Adipocyte (in vitro differentiated cells): ENCODE measurements around the gene CAPN1.
"Not testable (repeated sequence)": the region's sequence is repeated elsewhere in the genome, so short reads cannot be mapped to it uniquely, and the experiment has no call there.

ENCODE experiments used
- DNase-seq: peaks from one replicate; pipeline ENCODE4 v3.0.0-alpha.2; 2015; ENCODE audit warnings: low read depth
- H3K27me3 ChIP-seq: replicated peaks from 2 replicates; pipeline ENCODE4 v1.7.0; 2013; ENCODE audit warnings: mild to moderate bottlenecking, low read length, moderate library complexity; ENCODE audit not compliant: control insufficient read depth, insufficient read depth
- H3K36me3 ChIP-seq: 2 replicates; pipeline ENCODE4 v1.7.0; 2013; ENCODE audit warnings: low read length, mild to moderate bottlenecking, moderate library complexity; ENCODE audit not compliant: control insufficient read depth, insufficient read depth, severe bottlenecking
- H3K4me1 ChIP-seq: 2 replicates; pipeline ENCODE4 v1.7.0; 2013; ENCODE audit warnings: mild to moderate bottlenecking, low read length, moderate library complexity; ENCODE audit not compliant: control insufficient read depth, insufficient read depth
- H3K4me3 ChIP-seq: 2 replicates; pipeline ENCODE4 v1.7.0; 2013; ENCODE audit warnings: mild to moderate bottlenecking, low read length, moderate library complexity
- H3K9ac ChIP-seq: 2 replicates; pipeline ENCODE4 v1.7.0; 2013; ENCODE audit warnings: mild to moderate bottlenecking, low read length, moderate library complexity
- H3K9me3 ChIP-seq: 2 replicates; pipeline ENCODE4 v1.7.0; 2013; ENCODE audit warnings: mild to moderate bottlenecking, low read length, moderate library complexity; ENCODE audit not compliant: control insufficient read depth

Gene CAPN1

DNA sequence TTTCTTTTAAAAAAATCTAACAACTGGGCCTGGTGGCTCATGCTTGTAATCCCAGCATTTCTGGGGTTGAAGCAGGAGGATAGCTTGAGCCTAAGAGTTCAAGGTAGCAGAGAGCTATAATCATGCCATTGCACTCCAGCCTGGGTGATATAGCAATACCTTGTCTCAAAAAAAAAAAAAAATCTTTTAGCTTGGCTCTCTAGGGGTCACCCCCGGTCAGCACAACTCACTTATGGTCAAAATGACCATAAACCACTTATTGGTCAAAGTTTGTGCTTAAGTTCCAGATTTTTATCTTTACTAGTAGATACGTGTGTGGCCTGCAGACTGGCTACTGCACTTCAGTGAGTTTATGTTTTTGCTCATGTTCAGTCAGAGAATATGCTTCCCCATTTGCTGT lies 18.0 kb upstream of the CAPN1 start:
- Histone ChIP-seq H3K4me3 (no peak overlapping the region), H3K36me3 (no peaks in the 10 kb centered on the region), H3K4me1 (peaks cover 9% of the 10 kb centered on the region), H3K9me3 (no peaks in the 10 kb centered on the region), H3K9ac (no peak overlapping the region), H3K27me3 (no peaks in the 10 kb centered on the region)
- DNase-seq, result no peak

DNA sequence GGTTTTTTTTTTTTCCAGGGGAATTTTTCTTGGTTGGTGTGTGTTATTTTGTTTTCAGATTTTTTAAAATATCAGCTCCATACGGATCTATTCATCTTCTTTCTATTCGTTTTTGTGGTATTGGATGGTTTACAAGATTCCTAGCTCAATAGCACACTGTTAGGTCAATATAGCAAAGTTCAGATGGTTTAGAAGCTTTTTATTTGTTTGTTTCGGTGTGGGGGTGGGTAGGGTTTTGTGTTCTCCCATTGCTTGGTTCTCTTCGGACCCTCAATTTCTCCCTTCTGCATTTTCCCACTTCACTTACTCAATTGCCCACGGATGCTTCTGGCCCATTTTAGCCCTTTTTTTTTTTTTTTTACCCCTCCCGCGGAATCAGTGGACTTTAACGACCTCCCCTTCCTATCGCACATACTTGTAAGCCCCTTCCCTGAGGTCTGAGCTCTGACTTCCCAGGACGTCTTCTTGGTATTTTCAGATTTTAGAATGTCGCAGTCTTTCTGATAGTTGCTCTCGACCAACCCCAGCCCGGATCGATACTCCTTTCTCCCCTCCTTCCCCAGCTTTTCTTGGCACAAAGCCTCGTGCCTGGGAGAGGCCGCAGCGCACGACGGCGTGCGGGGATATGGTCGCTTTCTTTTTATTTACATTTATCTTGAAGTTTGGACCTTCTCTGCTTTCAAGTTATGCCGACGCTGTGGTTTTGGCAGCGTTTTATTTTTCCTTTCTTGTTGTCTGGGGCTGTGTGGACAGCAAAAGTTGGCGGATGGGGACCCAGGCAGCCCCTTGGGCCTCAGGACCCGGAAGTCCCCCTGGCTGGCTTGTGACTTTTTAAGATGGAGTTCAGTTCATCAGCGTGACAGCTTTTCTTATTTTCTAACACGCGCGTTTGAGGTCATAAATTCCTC lies 16.1 kb upstream of the CAPN1 start:
- no peak for DNase-seq
- peak overlapping the region; percentile 66 for H3K9ac ChIP-seq
- no peaks in the 10 kb centered on the region for H3K27me3 ChIP-seq
- peaks cover 9% of the 10 kb centered on the region for H3K4me1 ChIP-seq
- no peaks in the 10 kb centered on the region for H3K36me3 ChIP-seq
- no peaks in the 10 kb centered on the region for H3K9me3 ChIP-seq
- H3K4me3 ChIP-seq, result peak overlapping the region; percentile 68

DNA sequence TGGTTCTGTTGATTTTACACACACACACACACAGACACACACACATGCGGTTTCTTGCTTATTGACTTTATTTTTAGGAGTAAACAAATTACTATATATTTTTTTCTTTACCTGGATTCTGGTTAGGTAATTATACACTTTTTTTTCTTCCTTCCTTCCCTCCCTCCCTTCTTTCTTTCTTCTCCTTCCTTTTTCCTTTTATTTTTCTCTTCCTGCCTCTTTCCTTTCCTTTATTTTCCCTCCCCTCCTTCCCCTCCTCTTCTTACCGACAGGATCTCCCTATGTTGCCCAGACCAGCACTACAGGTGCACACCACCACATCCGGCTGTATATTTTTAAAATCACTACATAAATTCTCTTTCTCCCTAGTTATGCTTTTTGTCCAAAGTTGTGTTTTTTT lies 14.8 kb upstream of the CAPN1 start:
- no peak for DNase-seq
- H3K4me3 ChIP-seq, result no peak overlapping the region
- no peaks in the 10 kb centered on the region for H3K36me3 ChIP-seq
- peaks cover 9% of the 10 kb centered on the region for H3K4me1 ChIP-seq
- H3K27me3 ChIP-seq, result no peaks in the 10 kb centered on the region
- H3K9ac ChIP-seq, result no peak overlapping the region
- H3K9me3 ChIP-seq, result no peaks in the 10 kb centered on the region

DNA sequence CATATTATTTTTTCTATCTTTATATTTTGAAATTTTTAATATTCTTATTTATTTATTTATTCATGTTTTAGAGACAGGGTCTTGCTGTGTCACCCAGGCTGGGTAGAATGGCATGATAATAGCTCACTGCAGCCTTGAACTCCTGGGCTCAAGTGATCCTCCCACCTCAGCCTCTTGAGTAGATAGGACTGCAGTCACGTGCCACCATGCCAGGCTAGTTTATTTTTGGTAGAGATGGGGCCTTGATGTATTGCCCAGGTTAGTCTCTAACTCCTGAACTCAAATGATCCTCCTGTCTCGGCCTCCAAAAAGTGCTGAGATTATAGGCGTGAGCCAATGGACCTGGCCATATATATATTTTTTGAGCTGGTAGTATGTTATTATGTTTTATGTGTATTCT lies 14.1 kb upstream of the CAPN1 start:
- no peak for DNase-seq
- no peaks in the 10 kb centered on the region for H3K36me3 ChIP-seq

DNA sequence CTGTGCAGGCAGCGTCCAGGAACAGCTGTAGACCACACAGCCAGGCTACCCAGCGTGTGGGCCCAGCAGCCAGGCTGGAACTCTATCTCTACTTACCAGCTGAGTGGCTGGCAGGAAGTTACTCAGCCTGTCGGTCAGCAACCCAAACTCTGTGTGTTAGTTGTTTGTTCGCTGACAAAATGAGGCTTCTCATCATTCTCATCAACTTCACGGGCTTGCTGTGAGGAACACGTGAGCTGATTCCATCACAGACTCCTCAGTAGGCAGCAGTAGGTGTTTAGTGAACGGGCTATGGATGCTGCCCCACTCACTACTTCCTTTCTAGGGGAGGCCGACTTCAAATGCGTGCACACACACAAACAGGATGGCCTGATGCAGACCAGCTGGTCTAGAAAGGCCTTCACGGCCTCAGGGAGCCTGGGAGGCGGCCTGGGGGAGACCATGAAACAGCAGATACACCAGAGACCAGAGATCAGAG lies 12.5 kb upstream of the CAPN1 start:
- H3K27me3 ChIP-seq, result no peaks in the 10 kb centered on the region
- no peak overlapping the region for H3K9ac ChIP-seq
- no peaks in the 10 kb centered on the region for H3K9me3 ChIP-seq
- H3K4me3 ChIP-seq, result no peak overlapping the region
- no peak for DNase-seq
- H3K4me1 ChIP-seq, result peaks cover 10% of the 10 kb centered on the region
- H3K36me3 ChIP-seq, result no peaks in the 10 kb centered on the region

More for the DNA sequence above, 14.1 kb upstream of the CAPN1 start:
- H3K4me1 ChIP-seq, result peaks cover 9% of the 10 kb centered on the region
- H3K27me3 ChIP-seq, result no peaks in the 10 kb centered on the region
- H3K9me3 ChIP-seq, result no peaks in the 10 kb centered on the region
- no peak overlapping the region for H3K9ac ChIP-seq
- H3K4me3 ChIP-seq, result no peak overlapping the region

DNA sequence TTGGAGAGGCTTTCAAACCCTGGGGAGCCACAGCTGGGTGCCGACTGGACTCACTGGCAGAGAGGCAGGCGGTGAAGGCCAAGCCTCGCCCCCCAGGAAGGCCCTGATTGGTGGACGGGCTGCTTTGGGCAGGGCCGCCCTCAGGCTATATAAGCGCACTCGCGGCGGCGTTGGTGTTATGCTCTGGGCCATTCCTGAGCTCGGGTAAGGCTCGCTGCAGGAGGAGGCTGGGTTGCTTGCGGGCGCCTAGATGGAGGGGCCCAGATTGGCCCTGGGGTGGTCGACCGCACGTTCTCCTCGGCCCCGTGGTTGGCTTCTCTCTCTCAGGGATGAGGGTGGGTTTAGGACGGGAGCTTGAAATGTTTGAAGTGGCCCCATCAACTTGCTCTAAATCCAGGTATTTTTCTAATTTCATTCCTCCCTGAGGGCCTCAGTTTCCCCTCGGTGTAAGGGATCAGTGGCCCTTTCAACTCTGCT lies 11.6 kb upstream of the CAPN1 start, which contains the start of gene SPDYC:
SPDYC (plus strand) TSS at position 176 of the 477 bp plus-strand sequence. CDS start 1,125 bp downstream, outside the sequence.
- Histone ChIP-seq H3K27me3 (no peaks in the 10 kb centered on the region), H3K4me1 (peaks cover 13% of the 10 kb centered on the region), H3K9ac (no peak within 1 kb of the TSS), H3K36me3 (no peaks in the 10 kb centered on the region), H3K4me3 (no peak within 1 kb of the TSS), H3K9me3 (no peaks in the 10 kb centered on the region)
- no peak for DNase-seq

DNA sequence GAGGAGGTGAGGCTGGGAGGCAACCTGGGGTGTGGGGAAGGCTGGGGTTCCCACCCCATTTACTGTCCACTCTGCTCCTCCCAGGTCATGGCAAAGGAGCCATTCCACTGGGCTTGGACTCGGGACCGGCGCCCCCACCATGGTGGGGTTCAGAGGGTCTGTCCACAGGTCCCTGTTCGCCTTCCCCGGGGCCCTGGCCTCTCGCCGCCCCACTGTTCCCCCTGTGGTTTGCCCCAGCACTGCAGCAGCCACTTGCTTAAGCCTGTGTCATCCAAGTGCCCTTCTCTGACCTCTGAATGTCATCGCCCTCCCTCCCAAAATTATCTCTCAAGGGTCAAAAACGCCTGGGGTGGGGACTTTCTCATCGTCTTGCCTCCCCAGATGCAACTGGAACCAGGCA lies 9.1 kb upstream of the CAPN1 start:
- H3K36me3 ChIP-seq, result no peaks in the 10 kb centered on the region
- peaks cover 4% of the 10 kb centered on the region for H3K4me1 ChIP-seq
- no peak overlapping the region for H3K4me3 ChIP-seq
- no peak overlapping the region for H3K9ac ChIP-seq
- H3K27me3 ChIP-seq, result no peaks in the 10 kb centered on the region
- DNase-seq, result no peak
- H3K9me3 ChIP-seq, result no peaks in the 10 kb centered on the region

DNA sequence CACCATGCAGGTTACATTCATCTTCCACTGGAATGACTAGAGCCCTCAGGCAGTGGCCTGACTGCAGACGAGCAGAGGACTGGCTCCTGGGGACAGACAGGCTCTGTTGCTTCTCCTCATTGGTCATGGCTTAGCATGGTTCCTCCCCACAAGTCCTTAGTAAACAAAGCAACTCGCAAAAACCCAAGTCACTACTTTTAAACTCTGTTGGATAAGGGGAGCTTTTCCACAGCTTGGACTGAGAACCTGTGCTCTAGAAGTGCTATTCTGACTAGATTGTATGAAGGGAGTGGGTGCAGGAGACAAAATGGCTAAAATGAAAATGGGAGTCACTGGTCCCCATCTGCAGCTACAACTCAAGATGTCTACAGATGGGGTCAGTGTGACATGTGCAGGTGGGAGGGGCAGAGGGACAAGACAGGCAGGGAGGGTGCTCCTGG lies 7.1 kb upstream of the CAPN1 start:
- not testable (repeated sequence) for H3K9ac ChIP-seq, DNase-seq, H3K9me3 ChIP-seq, H3K4me3 ChIP-seq, H3K36me3 ChIP-seq, H3K27me3 ChIP-seq, H3K4me1 ChIP-seq

DNA sequence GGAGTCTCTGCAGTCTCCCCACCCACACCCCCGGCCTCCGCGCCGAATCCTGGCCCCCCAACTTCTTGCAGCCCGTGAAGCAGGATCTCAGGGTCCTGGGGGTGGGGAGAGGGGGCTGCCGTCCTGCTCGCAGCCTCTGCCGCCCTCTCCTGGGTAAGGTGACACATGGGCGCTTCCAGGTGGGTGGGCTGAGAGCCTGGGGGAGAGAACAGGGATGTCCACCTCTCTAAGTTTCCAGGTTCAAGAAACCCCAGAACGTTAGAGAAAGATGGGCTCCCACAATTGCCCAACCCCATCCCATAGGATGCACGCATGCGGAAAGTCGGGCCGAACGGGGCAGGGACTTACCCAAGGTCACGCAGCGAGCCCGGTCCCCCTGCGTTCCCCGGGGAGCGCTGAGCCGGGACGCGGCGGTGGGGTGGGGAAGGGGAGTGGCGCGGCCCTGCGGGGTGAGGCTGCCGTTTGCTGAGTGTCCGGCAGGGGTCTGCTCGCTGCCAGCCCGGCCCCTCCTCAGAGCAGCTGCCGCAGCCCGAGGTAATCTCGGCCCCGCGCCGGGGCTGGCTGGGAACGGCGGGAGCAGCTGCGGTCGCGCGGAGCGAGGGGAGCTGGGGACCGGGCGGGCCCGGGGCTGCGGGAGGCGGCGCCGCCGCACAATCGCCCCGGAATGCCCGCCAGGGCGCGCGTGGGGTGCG lies 705 bp upstream of the CAPN1 start:
- peak overlapping the region; percentile 97 for H3K9ac ChIP-seq
- H3K36me3 ChIP-seq, result peaks cover 7% of the 10 kb centered on the region
- H3K9me3 ChIP-seq, result no peaks in the 10 kb centered on the region
- H3K4me1 ChIP-seq, result peaks cover 12% of the 10 kb centered on the region
- peak; percentile 89 for DNase-seq
- H3K4me3 ChIP-seq, result peak overlapping the region; percentile 95
- H3K27me3 ChIP-seq, result no peaks in the 10 kb centered on the region

DNA sequence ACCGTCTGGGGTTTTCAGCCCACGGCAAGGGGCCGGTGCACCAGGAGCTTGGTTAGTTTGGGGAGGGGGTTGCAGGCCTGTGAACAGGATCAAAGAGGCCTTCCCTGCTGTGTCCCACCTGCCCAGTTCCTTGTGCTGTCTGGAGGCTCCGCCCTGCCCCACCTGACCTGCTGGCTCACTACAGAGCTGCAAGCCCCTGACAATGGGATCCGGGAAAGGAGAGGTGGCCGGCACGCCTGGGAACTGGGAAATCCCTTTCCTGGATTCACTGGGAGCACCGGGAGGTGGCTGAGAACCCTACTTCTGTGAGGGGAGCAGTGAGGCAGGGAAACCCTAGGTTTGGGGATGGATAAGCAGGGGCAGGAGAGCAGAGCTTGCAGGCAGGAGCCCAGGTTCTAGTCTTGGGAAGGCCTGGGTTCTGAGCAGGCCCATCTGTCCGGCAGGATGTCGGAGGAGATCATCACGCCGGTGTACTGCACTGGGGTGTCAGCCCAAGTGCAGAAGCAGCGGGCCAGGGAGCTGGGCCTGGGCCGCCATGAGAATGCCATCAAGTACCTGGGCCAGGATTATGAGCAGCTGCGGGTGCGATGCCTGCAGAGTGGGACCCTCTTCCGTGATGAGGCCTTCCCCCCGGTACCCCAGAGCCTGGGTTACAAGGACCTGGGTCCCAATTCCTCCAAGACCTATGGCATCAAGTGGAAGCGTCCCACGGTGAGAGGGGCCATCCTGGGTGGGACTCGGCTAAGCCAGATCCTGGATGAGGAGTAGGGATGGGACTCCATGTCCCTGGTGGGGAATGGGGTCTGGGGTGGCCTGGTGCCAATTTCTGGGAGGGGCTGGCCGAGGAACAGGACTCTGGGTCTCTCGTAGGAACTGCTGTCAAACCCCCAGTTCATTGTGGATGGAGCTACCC lies 786 bp downstream of the CAPN1 start:
- peaks cover 22% of the 10 kb centered on the region for H3K36me3 ChIP-seq
- peak overlapping the region; percentile 97 for H3K9ac ChIP-seq
- no peaks in the 10 kb centered on the region for H3K9me3 ChIP-seq
- H3K27me3 ChIP-seq, result no peaks in the 10 kb centered on the region
- peak overlapping the region; percentile 95 for H3K4me3 ChIP-seq
- peaks cover 12% of the 10 kb centered on the region for H3K4me1 ChIP-seq
- peak; percentile 40 for DNase-seq
